PC-9 (cell line): Measurements from ENCODE around the gene SLX4IP.
A peak's percentile ranks its signal among the peaks of the same experiment; 100 is the strongest.

Source experiments
- EZH2 ChIP-seq: fragments of 200-600 bp; sonication (generic); IDR thresholded peaks from 2 replicates; pipeline ENCODE4 v1.8.0; 2017; ENCODE audit warnings: antibody characterized with exemption, low read depth
- TF ChIP-seq, protein P1 (sequence below): fragments of 200-600 bp; sonication (generic); conservative IDR thresholded peaks from 2 replicates; pipeline ENCODE4 v1.6.1; 2017; ENCODE audit warnings: mixed run types, antibody characterized with exemption, mild to moderate bottlenecking, moderate library complexity

DNA sequence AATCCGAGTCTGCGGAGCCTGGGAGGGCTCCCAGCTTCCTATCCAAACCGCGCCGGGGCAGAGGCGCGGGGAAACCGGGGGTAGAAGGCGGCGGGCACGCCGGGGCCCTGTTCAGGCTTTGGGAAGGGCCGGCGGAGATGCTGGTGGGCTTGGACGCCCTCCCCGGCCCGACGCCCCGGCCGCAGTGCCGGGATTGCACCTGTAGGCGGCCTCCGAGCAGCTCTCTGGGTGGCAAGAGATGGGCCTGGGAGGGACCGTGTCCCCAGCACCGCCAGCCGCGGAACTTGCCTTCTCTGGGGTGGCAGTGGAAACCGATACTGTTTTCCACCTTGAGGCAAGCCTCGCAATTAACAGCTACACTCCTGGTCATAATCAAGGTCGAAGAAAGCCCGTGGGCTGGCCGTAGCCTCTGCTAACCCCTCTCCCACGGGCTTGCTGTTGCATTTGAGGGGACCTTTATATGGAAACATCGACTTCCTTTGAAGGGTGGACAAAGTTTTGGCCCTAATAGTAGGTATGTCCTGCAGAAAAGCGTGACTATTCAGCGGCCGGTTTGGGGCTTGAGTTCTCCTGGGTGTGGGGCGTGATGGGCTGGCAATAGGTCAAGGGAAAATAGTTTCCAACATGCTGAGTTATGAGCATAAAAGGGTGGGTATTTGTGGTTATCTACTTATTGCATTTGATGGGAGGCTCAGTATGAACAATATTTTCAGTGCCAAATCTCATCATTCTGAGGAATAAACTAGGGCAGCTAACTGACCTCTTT, 239.8 kb downstream of the SLX4IP start:
- TF ChIP-seq, protein P1, sequence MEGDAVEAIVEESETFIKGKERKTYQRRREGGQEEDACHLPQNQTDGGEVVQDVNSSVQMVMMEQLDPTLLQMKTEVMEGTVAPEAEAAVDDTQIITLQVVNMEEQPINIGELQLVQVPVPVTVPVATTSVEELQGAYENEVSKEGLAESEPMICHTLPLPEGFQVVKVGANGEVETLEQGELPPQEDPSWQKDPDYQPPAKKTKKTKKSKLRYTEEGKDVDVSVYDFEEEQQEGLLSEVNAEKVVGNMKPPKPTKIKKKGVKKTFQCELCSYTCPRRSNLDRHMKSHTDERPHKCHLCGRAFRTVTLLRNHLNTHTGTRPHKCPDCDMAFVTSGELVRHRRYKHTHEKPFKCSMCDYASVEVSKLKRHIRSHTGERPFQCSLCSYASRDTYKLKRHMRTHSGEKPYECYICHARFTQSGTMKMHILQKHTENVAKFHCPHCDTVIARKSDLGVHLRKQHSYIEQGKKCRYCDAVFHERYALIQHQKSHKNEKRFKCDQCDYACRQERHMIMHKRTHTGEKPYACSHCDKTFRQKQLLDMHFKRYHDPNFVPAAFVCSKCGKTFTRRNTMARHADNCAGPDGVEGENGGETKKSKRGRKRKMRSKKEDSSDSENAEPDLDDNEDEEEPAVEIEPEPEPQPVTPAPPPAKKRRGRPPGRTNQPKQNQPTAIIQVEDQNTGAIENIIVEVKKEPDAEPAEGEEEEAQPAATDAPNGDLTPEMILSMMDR = peak; percentile 91
- no peak for TF ChIP-seq EZH2
